ENCODE data around the gene METTL27. TPM values are rescaled to one million over a fixed set of nuclear protein-coding genes. Genes with fewer than 3 reads are reported as not detected.
"Not testable (repeated sequence)": the region's sequence is repeated elsewhere in the genome, so short reads cannot be mapped to it uniquely, and the experiment has no call there.

Gene METTL27
- total RNA-seq, 1 donor from 2014 or later: 10.5 TPM

- H4K20me1 ChIP-seq (ENCODE audit: low read depth): no peaks in the 10 kb centered on the region
- H2AFZ ChIP-seq (replicated peaks): no peak overlapping the region
- H3F3A ChIP-seq (ENCODE audit: low read depth): no peaks in the 10 kb centered on the region
- no peak for TF ChIP-seq CTCF (IDR thresholded peaks at IDR 0.05)
- no peak for TF ChIP-seq EZH2phosphoT487 (IDR thresholded peaks at IDR 0.05)
- no peak for TF ChIP-seq EZH2 (IDR thresholded peaks at IDR 0.05)
- H3K9me3 Mint-ChIP-seq: no peaks in the 10 kb centered on the region
- H3K27ac ChIP-seq: no peak overlapping the region
- no peaks in the 10 kb centered on the region for H3K79me2 ChIP-seq (ENCODE audit: low read depth)
- no peaks in the 10 kb centered on the region for H3K36me3 Mint-ChIP-seq
- no peak overlapping the region for H3K9ac ChIP-seq
- no peaks in the 10 kb centered on the region for H3K9me3 ChIP-seq (ENCODE audit: low read depth)
- peaks cover 14% of the 10 kb centered on the region for H3K27me3 Mint-ChIP-seq (ENCODE audit: insufficient read depth, low read depth)
- no peak for DNase-seq (ENCODE audit: low spot score)
- H3K4me1 ChIP-seq: peaks cover 7% of the 10 kb centered on the region
- H3K27ac Mint-ChIP-seq: no peak overlapping the region
- no peaks in the 10 kb centered on the region for H3K27me3 ChIP-seq
- H3K4me3 ChIP-seq: no peak overlapping the region
- H3K4me3 Mint-ChIP-seq: no peak overlapping the region
- H3K36me3 ChIP-seq: no peaks in the 10 kb centered on the region
- peaks cover 26% of the 10 kb centered on the region for H3K4me1 Mint-ChIP-seq
- no peak overlapping the region for H3K4me2 ChIP-seq
Observed at GRCh38 chr7:73823257-73823656, 19.1 kb downstream of the METTL27 start.

DNA sequence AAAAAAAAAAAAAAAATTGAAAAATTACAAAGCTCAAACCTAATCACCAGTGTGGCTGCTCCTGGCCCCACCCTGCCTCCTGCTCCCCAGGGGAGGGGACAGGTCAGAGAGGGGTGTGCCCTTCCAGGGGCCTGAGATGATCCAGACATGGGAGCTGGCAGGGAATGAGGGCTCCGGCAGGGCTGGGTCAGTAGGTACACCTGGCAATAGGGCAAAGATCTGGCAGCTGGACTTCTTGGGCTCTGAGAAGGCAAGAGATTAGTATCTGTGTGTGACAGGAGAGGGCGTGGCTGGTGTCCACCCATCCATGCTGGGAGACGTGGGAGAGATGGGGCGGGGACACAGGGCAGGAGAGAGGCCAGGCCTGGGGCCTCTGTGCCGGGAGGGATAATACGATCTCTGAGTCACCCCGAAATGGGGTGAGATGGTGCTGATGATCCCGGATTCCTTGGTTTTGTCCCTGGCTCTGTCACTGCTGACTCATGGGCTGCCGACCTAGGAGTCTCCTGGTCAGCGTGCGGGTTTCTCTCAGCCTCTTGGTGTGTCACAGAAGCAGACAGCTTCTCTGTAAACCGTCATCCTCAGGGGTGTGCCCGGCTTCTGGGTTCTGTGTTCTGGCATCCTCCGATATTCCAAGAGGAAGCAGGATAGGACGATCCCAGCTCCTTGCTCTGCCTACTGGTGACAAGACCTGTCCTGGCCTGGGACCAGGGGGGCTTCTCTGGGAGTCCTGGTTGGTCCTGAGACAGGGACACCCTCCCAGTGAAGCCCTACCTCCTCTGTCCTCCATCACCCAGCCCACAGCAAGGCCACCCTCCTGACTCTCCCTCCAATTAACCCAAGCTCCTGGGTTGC lies 19.8 kb downstream of the METTL27 start:
- Histone ChIP-seq H3K9me3 (ENCODE audit: low read depth) (no peaks in the 10 kb centered on the region), H3K27ac (no peak overlapping the region), H3K4me2 (no peak overlapping the region), H4K20me1 (ENCODE audit: low read depth) (no peaks in the 10 kb centered on the region), H2AFZ (replicated peaks) (no peak overlapping the region), H3K27me3 (no peaks in the 10 kb centered on the region), H3F3A (ENCODE audit: low read depth) (no peaks in the 10 kb centered on the region), H3K4me3 (no peak overlapping the region), H3K79me2 (ENCODE audit: low read depth) (no peaks in the 10 kb centered on the region), H3K4me1 (no peaks in the 10 kb centered on the region), H3K9ac (no peak overlapping the region), H3K36me3 (no peaks in the 10 kb centered on the region)
- TF ChIP-seq CTCF (IDR thresholded peaks at IDR 0.05) (no peak), EZH2 (IDR thresholded peaks at IDR 0.05) (no peak), EZH2phosphoT487 (IDR thresholded peaks at IDR 0.05) (no peak)
- H3K9me3 Mint-ChIP-seq: no peaks in the 10 kb centered on the region
- H3K4me1 Mint-ChIP-seq: peaks cover 21% of the 10 kb centered on the region
- H3K36me3 Mint-ChIP-seq: no peaks in the 10 kb centered on the region
- peak overlapping the region; percentile 42 for H3K27ac Mint-ChIP-seq
- peaks cover 16% of the 10 kb centered on the region for H3K27me3 Mint-ChIP-seq (ENCODE audit: insufficient read depth, low read depth)
- H3K4me3 Mint-ChIP-seq: no peak overlapping the region
- peak; percentile 51 for DNase-seq (ENCODE audit: low spot score)

- Mint-ChIP-seq H3K4me1 (peaks cover 13% of the 10 kb centered on the region), H3K27me3 (ENCODE audit: insufficient read depth, low read depth) (peaks cover 16% of the 10 kb centered on the region), H3K27ac (peak overlapping the region; percentile 2)
- H3K79me2 ChIP-seq (ENCODE audit: low read depth); H3K36me3 ChIP-seq; H3K4me2 ChIP-seq; H2AFZ ChIP-seq (replicated peaks); H3K36me3 Mint-ChIP-seq; H4K20me1 ChIP-seq (ENCODE audit: low read depth); H3F3A ChIP-seq (ENCODE audit: low read depth); H3K27ac ChIP-seq; H3K4me3 ChIP-seq; H3K9me3 Mint-ChIP-seq; H3K9ac ChIP-seq; H3K4me3 Mint-ChIP-seq; DNase-seq (ENCODE audit: low spot score); H3K27me3 ChIP-seq; H3K4me1 ChIP-seq; H3K9me3 ChIP-seq (ENCODE audit: low read depth): not testable (repeated sequence)
Observed at GRCh38 chr7:73821597-73822285, 20.6 kb downstream of the METTL27 start.

DNA sequence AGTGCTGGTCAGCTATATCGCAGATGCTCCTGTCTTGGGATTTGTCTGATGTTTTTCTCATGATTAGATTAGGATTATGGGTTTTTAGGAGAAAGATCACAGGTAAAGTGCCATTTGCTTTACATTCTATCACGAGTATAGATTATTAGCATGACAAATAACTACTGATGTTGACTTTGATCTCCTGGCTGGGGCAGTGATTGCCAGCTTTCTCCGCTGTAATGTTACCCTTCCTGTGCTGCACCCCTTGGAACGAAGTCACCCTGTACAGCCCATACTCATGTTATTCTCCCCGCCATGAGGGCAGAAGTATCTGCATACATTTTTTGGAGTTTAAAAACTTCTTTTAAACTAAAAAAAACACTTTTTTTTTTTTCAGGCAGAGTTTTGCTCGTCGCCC lies 22.3 kb downstream of the METTL27 start:
- H3K9me3 ChIP-seq (ENCODE audit: low read depth): no peaks in the 10 kb centered on the region
- no peak overlapping the region for H3K27ac ChIP-seq
- H3K27me3 ChIP-seq: no peaks in the 10 kb centered on the region
- no peaks in the 10 kb centered on the region for H3K36me3 ChIP-seq
- Mint-ChIP-seq H3K27me3 (ENCODE audit: insufficient read depth, low read depth) (peaks cover 11% of the 10 kb centered on the region), H3K4me1 (peaks cover 11% of the 10 kb centered on the region), H3K9me3 (no peaks in the 10 kb centered on the region), H3K36me3 (no peaks in the 10 kb centered on the region), H3K27ac (no peak overlapping the region), H3K4me3 (peak overlapping the region; percentile 0)
- TF ChIP-seq CTCF (IDR thresholded peaks at IDR 0.05) (no peak), EZH2phosphoT487 (IDR thresholded peaks at IDR 0.05) (no peak), EZH2 (IDR thresholded peaks at IDR 0.05) (no peak)
- DNase-seq (ENCODE audit: low spot score): no peak
- no peak overlapping the region for H2AFZ ChIP-seq (replicated peaks)
- H3K4me1 ChIP-seq: no peaks in the 10 kb centered on the region
- no peak overlapping the region for H3K4me2 ChIP-seq
- no peaks in the 10 kb centered on the region for H3F3A ChIP-seq (ENCODE audit: low read depth)
- no peak overlapping the region for H3K4me3 ChIP-seq
- H3K9ac ChIP-seq: no peak overlapping the region
- H4K20me1 ChIP-seq (ENCODE audit: low read depth): no peaks in the 10 kb centered on the region
- H3K79me2 ChIP-seq (ENCODE audit: low read depth): no peaks in the 10 kb centered on the region

Data from neural progenitor cell (in vitro differentiated cells).